ENCODE measurements around the gene AK3.
"Not testable (repeated sequence)": the region's sequence is repeated elsewhere in the genome, so short reads cannot be mapped to it uniquely, and the experiment has no call there.

Gene AK3

GRCh38 chr9:4740638-4741364 is at the start of gene AK3:
TSS of gene AK3 (minus strand) at chr9:4741202. CDS start at chr9:4741087, 115 bp downstream.
- TF ChIP-seq, protein P1, sequence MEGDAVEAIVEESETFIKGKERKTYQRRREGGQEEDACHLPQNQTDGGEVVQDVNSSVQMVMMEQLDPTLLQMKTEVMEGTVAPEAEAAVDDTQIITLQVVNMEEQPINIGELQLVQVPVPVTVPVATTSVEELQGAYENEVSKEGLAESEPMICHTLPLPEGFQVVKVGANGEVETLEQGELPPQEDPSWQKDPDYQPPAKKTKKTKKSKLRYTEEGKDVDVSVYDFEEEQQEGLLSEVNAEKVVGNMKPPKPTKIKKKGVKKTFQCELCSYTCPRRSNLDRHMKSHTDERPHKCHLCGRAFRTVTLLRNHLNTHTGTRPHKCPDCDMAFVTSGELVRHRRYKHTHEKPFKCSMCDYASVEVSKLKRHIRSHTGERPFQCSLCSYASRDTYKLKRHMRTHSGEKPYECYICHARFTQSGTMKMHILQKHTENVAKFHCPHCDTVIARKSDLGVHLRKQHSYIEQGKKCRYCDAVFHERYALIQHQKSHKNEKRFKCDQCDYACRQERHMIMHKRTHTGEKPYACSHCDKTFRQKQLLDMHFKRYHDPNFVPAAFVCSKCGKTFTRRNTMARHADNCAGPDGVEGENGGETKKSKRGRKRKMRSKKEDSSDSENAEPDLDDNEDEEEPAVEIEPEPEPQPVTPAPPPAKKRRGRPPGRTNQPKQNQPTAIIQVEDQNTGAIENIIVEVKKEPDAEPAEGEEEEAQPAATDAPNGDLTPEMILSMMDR (IDR thresholded peaks at IDR 0.05; ENCODE audit: low read depth, low read length, missing control alignments) = peak; percentile 8
- H3K4me3 ChIP-seq (replicated peaks; ENCODE audit: low read depth, low read length) = peak within 1 kb of the TSS; percentile 67
- DNase-seq (ENCODE audit: extremely low read depth, low read depth) = peak; percentile 48

DNA sequence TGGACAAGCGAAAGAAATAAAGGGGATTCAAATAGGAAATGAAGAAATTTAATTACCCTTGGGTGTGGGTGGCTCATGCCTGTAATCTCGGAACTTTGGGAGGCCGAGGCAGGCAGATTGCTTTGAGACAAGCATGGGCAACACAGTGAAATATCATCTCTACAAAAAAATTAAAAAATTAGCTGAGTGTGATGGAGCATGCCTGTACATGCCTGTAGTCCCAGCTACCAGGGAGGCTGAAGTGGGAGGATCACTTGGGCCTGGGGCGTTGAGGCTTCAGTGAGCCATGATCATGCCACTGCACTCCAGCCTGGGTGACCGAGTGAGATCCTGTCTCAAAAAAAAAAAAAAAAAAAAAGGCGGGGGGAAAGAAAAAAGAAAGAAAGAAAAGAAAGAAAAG is 47.7 kb upstream of the AK3 start:
- TF ChIP-seq, protein P1 (IDR thresholded peaks at IDR 0.05; ENCODE audit: low read depth, low read length, missing control alignments) = no peak
- H3K4me3 ChIP-seq (replicated peaks; ENCODE audit: low read depth, low read length) = no peak overlapping the region
- DNase-seq (ENCODE audit: extremely low read depth, low read depth) = no peak

DNA sequence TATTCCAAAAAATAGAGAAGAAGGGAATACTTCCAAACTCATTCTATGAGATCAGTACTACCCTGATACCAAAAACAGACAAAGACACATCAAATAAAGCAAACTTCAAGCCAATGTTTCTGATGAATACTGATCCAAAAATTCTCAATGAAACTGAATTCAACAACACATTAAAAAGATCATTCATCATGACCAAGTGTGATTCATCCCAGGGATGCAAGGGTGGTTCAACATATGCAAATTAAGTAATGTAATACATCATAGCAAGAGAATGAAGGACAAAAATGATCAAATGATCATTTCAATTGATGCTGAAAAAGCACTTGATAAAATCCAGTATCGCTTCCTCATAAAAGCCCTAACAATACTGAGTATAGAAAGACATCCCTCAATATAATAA is 46.9 kb upstream of the AK3 start:
- TF ChIP-seq, protein P1 (IDR thresholded peaks at IDR 0.05; ENCODE audit: low read depth, low read length, missing control alignments) = no peak
- no peak for DNase-seq (ENCODE audit: extremely low read depth, low read depth)

GRCh38 chr9:4786599-4786998 is 45.6 kb upstream of the AK3 start:
- DNase-seq (ENCODE audit: extremely low read depth, low read depth) = no peak
- TF ChIP-seq, protein P1 (IDR thresholded peaks at IDR 0.05; ENCODE audit: low read depth, low read length, missing control alignments) = no peak
- H3K4me3 ChIP-seq (replicated peaks; ENCODE audit: low read depth, low read length) = no peak overlapping the region

More for the DNA sequence above, 46.9 kb upstream of the AK3 start:
- no peak overlapping the region for H3K4me3 ChIP-seq (replicated peaks; ENCODE audit: low read depth, low read length)

DNA sequence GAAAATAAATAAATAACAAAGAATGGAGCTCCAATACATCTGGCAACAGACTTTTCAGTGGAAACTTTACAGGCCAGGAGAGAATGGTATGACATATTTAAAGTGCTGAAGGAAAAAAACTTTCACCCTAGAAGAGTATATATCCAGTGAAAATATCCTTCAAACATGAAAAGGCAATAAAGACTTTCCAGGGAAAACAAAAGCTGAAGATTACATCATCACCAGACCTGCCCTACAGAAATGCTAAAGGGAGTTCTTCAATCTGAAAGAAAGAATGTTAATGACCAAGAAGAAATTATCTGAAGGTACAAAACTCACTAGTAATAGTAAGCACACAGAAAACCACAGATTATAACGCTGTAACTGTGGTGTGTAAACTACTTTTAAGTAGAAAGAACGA is 43.4 kb upstream of the AK3 start:
- TF ChIP-seq, protein P1 (IDR thresholded peaks at IDR 0.05; ENCODE audit: low read depth, low read length, missing control alignments) = no peak
- no peak overlapping the region for H3K4me3 ChIP-seq (replicated peaks; ENCODE audit: low read depth, low read length)
- DNase-seq (ENCODE audit: extremely low read depth, low read depth) = no peak

DNA sequence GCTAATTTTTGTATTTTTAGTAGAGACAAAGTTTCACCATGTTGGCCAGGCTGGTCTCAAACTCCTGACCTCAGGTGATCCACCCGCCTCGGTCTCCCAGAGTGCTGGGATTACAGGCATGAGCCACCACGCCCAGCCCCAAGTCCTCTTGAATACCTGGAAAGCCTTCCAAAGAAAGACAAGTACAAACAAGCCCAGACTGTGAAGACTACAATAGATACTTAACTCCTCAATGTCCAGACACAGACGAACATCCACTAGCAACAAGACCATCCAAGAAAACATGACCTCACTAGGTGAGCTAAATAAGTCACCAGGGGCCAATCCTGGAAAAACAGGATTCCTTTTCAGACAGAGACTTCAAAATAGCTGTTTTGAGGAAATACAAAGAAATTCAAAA is 42.2 kb upstream of the AK3 start:
- not testable (repeated sequence) for H3K4me3 ChIP-seq (replicated peaks; ENCODE audit: low read depth, low read length); DNase-seq (ENCODE audit: extremely low read depth, low read depth)

DNA sequence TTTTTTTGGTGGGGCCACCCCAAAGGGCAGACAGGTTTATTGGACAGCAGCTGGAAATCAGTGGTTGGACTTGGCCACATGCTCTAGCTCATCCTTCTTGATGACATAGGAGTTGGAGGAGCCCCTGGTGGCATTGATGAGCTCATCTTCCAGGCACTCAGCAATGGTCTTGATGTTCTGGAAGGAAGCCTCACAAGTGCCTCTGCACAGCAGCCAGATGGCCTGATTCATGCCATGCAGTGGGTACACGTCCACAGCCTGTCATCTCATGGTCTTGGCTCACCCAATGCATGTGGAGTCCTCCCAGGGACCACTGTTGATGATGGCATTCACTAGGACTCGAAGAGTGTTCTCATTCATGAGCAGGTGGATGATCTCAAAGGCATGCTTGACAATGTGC is 40.4 kb upstream of the AK3 start:
- DNase-seq (ENCODE audit: extremely low read depth, low read depth) = no peak
- TF ChIP-seq, protein P1 (IDR thresholded peaks at IDR 0.05; ENCODE audit: low read depth, low read length, missing control alignments) = no peak
- no peak overlapping the region for H3K4me3 ChIP-seq (replicated peaks; ENCODE audit: low read depth, low read length)
